Measurements from ENCODE around the gene CECR2.

CECR2 gene

DNA sequence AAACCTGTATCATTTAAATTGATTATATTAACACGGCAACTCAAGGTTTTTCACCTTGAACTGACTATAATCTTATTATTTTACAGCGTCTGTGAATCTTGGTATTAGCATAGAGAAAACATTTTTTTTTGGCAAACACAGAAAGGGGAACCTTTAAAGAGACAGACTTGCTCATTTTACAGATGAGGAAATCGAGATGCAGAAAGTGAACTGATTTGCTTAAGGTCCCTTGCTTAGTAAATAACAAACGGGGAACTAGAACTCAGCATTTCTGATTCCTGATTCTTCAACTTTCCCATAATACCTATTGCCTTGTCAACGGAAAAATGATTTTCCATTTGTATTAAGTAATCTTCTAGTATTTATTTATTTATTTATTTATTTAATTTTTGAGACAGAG, 33.2 kb upstream of the CECR2 start:
- H3K4me3 ChIP-seq (ENCODE audit: low read depth, low read length) = no peak overlapping the region
- TF ChIP-seq, protein P1, sequence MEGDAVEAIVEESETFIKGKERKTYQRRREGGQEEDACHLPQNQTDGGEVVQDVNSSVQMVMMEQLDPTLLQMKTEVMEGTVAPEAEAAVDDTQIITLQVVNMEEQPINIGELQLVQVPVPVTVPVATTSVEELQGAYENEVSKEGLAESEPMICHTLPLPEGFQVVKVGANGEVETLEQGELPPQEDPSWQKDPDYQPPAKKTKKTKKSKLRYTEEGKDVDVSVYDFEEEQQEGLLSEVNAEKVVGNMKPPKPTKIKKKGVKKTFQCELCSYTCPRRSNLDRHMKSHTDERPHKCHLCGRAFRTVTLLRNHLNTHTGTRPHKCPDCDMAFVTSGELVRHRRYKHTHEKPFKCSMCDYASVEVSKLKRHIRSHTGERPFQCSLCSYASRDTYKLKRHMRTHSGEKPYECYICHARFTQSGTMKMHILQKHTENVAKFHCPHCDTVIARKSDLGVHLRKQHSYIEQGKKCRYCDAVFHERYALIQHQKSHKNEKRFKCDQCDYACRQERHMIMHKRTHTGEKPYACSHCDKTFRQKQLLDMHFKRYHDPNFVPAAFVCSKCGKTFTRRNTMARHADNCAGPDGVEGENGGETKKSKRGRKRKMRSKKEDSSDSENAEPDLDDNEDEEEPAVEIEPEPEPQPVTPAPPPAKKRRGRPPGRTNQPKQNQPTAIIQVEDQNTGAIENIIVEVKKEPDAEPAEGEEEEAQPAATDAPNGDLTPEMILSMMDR (IDR thresholded peaks at IDR 0.05; ENCODE audit: low read depth, low read length) = no peak

DNA sequence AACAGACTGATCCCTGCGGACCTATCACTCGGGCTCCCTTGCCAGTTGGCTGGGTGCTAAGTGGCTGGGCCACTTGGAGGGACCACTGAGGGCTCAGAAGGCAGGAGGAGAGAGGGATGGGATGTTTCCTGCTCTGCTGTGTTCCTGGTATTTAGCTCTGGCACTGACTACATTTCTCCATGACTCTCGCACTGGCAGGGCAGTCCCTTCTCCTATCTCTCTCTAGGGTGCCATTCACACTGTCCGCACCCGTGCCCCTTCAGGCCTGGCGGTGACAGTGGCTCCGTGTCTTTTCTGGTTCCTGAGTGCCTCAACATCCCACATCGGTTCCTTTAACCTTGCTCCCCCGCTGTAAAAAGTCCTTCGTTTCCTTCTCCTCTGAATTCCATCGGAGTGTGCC, 31.6 kb upstream of the CECR2 start:
- H3K4me3 ChIP-seq (ENCODE audit: low read depth, low read length) = no peak overlapping the region

DNA sequence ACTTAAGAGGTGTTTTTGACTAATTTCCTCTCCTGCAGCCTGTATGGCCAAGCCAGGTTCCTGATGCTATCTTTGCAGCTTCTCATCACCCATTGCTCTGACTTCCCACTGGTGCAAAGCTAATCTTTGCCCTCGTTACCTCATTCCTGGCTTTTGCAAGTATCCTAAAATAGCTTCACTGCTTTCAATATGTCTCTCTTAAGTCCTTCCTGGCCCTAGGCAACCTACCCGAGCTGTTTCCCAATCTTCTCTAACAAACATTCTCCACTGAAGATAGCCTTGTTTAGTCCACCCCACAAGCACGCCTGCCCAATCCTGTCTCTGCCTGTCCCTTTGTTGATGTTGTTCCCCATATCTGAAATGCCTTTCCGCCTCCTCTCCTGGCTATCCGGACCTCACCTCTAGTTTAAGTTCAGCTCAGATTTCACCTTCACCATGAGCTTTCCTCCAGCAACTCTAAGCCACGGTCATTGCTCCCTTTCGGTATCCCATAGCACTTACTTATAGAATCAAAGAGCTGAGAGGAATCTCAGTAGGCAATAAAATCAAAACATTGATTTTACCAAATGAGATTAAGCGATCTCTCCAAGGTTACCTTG, 30.1 kb upstream of the CECR2 start:
- TF ChIP-seq, protein P1 (IDR thresholded peaks at IDR 0.05; ENCODE audit: low read depth, low read length) = no peak
- H3K4me3 ChIP-seq (ENCODE audit: low read depth, low read length) = no peak overlapping the region

More for the DNA sequence above, 31.6 kb upstream of the CECR2 start:
- TF ChIP-seq, protein P1 (IDR thresholded peaks at IDR 0.05; ENCODE audit: low read depth, low read length) = no peak

DNA sequence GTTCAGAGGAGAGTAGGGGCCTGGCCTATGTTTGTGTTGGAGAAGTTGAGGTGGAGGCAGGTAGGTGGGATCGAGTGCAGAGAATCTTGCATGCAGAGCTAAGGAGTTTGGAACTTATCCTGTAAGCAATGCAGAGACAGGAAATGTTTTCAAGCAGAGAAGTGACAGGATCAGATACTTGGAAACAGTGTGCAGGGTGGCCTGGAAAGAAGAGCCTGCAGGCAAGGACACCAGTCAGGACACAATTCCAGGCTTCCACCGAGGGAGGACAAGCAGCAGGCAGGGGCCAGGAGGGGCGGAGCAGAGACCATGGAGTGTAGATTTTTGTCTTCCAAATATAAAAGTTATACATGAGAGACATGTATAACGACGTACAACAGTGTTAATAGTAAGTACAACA, 26.9 kb upstream of the CECR2 start:
- H3K4me3 ChIP-seq (ENCODE audit: low read depth, low read length) = no peak overlapping the region
- TF ChIP-seq, protein P1 (IDR thresholded peaks at IDR 0.05; ENCODE audit: low read depth, low read length) = no peak

DNA sequence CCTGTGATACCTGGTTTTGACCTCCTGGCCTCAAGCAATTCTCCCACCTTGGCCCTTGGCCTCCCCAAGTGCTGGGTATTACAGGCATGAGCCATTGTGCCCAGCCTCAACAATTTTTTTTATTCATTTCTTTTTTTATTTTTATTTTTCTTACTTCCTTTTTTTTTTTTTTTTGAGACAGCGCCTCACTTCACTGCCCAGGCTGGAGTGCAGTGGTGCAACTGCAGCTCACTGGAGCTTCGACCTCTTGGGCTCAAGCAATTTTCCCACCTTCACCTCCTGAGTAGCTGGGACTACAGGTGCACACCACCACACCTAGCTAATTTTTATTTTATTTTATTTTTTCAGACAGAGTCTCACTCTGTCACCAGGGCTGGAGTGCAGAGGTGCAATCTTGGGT, 25.5 kb upstream of the CECR2 start:
- TF ChIP-seq, protein P1 (IDR thresholded peaks at IDR 0.05; ENCODE audit: low read depth, low read length) = no peak
- no peak overlapping the region for H3K4me3 ChIP-seq (ENCODE audit: low read depth, low read length)

DNA sequence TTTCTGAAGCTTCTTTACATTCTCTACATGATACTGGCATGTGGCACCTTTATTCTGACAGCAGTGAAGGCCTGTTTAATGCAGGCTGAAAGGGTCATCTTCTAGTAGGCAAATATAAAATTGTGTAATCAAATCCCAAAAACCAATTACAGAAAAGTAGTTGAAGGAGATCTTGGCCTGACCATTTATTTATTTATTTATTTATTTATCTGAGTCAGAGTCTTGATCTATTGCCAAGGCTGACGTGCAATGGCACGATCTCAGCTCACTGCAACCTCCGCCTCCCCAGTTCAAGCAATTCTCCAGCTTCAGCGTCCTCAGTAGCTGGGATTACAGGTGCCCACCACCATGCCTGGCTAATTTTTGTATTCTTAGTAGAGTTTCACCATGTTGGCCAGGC, 22.7 kb upstream of the CECR2 start:
- TF ChIP-seq, protein P1 (IDR thresholded peaks at IDR 0.05; ENCODE audit: low read depth, low read length) = no peak
- H3K4me3 ChIP-seq (ENCODE audit: low read depth, low read length) = no peak overlapping the region

DNA sequence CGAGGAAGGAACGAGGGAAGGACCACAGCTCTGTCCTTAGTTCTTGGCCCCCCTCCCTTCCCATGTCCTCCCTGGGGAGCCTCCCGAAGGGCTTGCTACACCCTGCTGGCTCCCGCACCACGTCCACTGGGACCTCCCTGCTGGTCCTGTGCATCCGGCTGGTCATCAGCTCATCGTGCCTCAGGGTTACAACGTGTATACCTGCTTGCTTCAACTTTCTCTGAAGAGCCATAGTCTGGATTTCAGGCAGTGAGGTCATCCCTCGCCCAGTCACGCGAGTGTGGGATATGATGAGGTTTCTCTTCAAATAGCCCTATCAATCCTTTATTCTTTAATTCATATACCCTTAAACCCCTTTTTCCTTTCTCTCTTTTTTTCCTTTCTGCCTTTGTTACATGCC, 21.5 kb upstream of the CECR2 start:
- TF ChIP-seq, protein P1 (IDR thresholded peaks at IDR 0.05; ENCODE audit: low read depth, low read length) = no peak
- no peak overlapping the region for H3K4me3 ChIP-seq (ENCODE audit: low read depth, low read length)

Data from WI38 (cell line).